BLaER1 (cell line): ENCODE measurements around the gene GPR33.
"Not testable (repeated sequence)": the region's sequence is repeated elsewhere in the genome, so short reads cannot be mapped to it uniquely, and the experiment has no call there.

Source experiments
- H3K27ac ChIP-seq: shearing (Covaris generic); formaldehyde crosslinking; 2 replicates; pipeline ENCODE4 v1.8.1; 2022
- H3K27me3 ChIP-seq: shearing (Covaris generic); formaldehyde crosslinking; 2 replicates; pipeline ENCODE4 v1.8.1; 2022
- H3K36me3 ChIP-seq: shearing (Covaris generic); formaldehyde crosslinking; 2 replicates; pipeline ENCODE4 v1.8.1; 2022
- H3K4me1 ChIP-seq: shearing (Covaris generic); formaldehyde crosslinking; 2 replicates; pipeline ENCODE4 v1.8.1; 2022
- H3K4me2 ChIP-seq: shearing (Covaris generic); formaldehyde crosslinking; 2 replicates; pipeline ENCODE4 v1.8.1; 2022
- H3K4me3 ChIP-seq: shearing (Covaris generic); formaldehyde crosslinking; 2 replicates; pipeline ENCODE4 v1.8.1; 2022
- H3K9ac ChIP-seq: shearing (Covaris generic); formaldehyde crosslinking; 2 replicates; pipeline ENCODE4 v1.8.1; 2022
- H3K9me3 ChIP-seq: shearing (Covaris generic); formaldehyde crosslinking; 2 replicates; pipeline ENCODE4 v1.8.1; 2022
- H4K20me1 ChIP-seq: shearing (Covaris generic); formaldehyde crosslinking; 2 replicates; pipeline ENCODE4 v1.8.1; 2022
- Cebpa-rat ChIP-seq: shearing (Covaris generic); IDR thresholded peaks from 2 replicates; pipeline ENCODE4 v1.8.1; 2022

Gene GPR33

DNA sequence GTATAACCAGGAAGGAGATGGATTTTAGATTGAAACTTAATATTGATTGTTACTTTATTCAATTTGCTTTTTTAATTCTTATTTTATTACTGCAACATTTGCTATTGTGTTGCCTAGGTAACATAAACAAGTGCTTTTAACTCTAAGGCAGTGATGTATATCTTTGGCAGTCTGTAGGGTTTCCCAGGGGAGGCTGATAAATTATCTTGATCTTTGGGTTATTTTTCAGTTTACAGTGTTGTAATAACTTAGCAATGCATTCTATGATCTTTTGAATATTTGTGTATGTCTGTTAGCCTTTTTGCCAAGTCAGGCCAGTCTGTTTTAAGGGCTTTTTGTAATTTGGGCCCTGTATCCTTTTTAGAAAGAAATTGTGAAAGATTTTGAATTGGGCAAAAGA, 22.7 kb downstream of the GPR33 start:
- TF ChIP-seq Cebpa-rat = no peak
- no peak overlapping the region for H3K27ac ChIP-seq
- H3K27me3 ChIP-seq = no peaks in the 10 kb centered on the region
- H3K4me1 ChIP-seq = peaks cover 8% of the 10 kb centered on the region
- H3K4me3 ChIP-seq = no peak overlapping the region
- no peaks in the 10 kb centered on the region for H4K20me1 ChIP-seq
- H3K36me3 ChIP-seq = no peaks in the 10 kb centered on the region
- H3K4me2 ChIP-seq = no peak overlapping the region
- no peak overlapping the region for H3K9ac ChIP-seq
- H3K9me3 ChIP-seq = no peaks in the 10 kb centered on the region

DNA sequence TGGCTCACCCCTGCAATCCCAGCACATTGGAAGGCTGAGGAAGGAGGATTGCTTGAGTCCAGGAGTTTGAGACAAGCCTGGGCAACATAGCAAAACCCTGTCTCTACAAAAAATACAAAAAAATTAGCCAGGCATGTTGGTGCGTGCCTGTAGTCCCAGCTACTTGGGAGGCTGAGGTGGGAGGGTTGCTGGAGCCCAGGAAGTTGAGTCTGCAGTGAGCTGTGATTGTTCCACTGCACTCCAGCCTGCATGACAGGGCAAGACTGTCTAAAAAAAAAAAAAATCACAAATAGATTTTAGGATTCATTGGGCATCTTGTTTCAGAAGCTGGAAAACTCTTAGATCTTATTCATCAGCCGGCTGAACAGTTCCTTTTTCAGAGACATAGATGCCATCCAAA, 25.4 kb downstream of the GPR33 start:
- H3K9ac ChIP-seq, H3K4me3 ChIP-seq, H4K20me1 ChIP-seq, H3K4me2 ChIP-seq, H3K36me3 ChIP-seq, H3K27ac ChIP-seq, H3K27me3 ChIP-seq, H3K9me3 ChIP-seq: not testable (repeated sequence)
- H3K4me1 ChIP-seq = peaks cover 18% of the 10 kb centered on the region

DNA sequence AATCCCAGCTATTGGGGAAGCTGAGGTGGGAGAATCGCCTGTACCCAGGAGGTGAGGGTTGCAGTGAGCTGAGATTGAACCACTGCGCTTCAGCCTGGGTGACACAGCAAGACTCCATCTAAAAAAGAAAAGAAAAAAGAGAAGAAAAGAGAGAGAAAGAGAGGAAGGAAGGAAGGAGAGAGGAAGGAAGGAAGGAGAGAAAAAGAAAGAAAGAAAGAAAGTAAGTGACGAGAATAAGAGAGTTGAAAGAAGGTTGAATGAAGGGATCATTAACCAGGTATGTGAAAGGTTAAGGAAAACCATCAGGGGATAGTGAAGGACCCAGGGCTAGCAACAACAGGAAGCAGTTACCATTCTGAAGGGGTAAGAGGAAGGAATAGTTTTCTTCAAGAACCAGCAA, 26.3 kb downstream of the GPR33 start:
- no peaks in the 10 kb centered on the region for H3K27me3 ChIP-seq
- no peak overlapping the region for H3K27ac ChIP-seq
- peak overlapping the region; percentile 45; the same call in 1 of the 2 replicates for H3K4me2 ChIP-seq
- H3K4me3 ChIP-seq = no peak overlapping the region
- H3K9ac ChIP-seq = no peak overlapping the region
- H3K9me3 ChIP-seq = no peaks in the 10 kb centered on the region
- H3K36me3 ChIP-seq = no peaks in the 10 kb centered on the region
- no peaks in the 10 kb centered on the region for H4K20me1 ChIP-seq
- peaks cover 18% of the 10 kb centered on the region for H3K4me1 ChIP-seq
- no peak for TF ChIP-seq Cebpa-rat

- no peak for TF ChIP-seq Cebpa-rat
- Histone ChIP-seq H3K27me3 (no peaks in the 10 kb centered on the region), H3K4me2 (peak overlapping the region; percentile 77), H4K20me1 (no peaks in the 10 kb centered on the region), H3K9me3 (no peaks in the 10 kb centered on the region), H3K27ac (0 out of 2 replicates have a peak overlapping the region, but pooled peaks have one; percentile 86), H3K36me3 (peaks cover 2% of the 10 kb centered on the region), H3K4me3 (peak overlapping the region; percentile 80), H3K9ac (no peak overlapping the region), H3K4me1 (peaks cover 32% of the 10 kb centered on the region)
Measured at GRCh38 chr14:31457665-31458659, 29.9 kb downstream of the GPR33 start.

- H3K9me3 ChIP-seq = no peaks in the 10 kb centered on the region
- H3K9ac ChIP-seq = peak within 1 kb of the TSS; percentile 89
Measured at GRCh38 chr14:31456841-31457664, 30.8 kb downstream of the GPR33 start, which contains the start of gene DTD2. TSS of gene DTD2 (minus strand) at chr14:31457506. CDS start at chr14:31457393, 113 bp downstream.

DNA sequence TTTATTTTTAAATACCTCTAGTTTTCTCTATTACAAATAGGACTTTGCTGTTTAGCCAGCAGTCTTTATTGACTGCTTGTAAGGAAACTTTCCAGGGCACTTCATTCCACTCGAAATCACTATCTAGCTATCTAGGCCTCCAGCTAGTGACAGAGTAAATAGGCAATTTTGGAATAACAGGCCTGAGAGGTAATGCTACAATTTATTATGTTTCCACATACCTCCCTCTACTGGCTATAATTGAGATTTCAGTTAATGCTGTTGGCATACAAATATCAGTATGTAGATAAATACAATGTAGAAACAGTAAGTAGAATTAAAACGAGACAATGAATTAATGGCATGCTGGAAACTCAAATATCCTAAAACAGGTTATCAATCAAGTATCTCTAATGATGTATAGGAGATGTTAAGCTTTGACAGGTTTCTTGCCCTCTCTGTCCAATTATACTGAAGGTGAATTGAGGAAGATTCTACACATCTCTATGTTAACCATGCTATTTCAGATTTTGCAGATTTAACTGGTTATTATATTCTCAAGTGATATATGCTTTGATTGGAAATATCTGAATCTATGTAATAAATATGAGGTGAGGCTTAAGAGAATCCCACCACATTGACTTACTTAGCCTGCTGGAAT, 37.7 kb downstream of the GPR33 start:
- Histone ChIP-seq H3K27ac (no peak overlapping the region), H4K20me1 (no peaks in the 10 kb centered on the region), H3K4me2 (no peak overlapping the region), H3K27me3 (no peaks in the 10 kb centered on the region), H3K4me1 (0 out of 2 replicates have a peak, but pooled peaks cover 2% of the 10 kb centered on the region), H3K36me3 (peaks cover 33% of the 10 kb centered on the region), H3K4me3 (no peak overlapping the region), H3K9ac (no peak overlapping the region), H3K9me3 (no peaks in the 10 kb centered on the region)
- no peak for TF ChIP-seq Cebpa-rat

More at GRCh38 chr14:31456841-31457664, 30.8 kb downstream of the GPR33 start, which contains the start of gene DTD2:
- no peak for TF ChIP-seq Cebpa-rat
- peak within 1 kb of the TSS; percentile 80 for H3K4me3 ChIP-seq
- no peaks in the 10 kb centered on the region for H4K20me1 ChIP-seq
- H3K27ac ChIP-seq = peak within 1 kb of the TSS; percentile 86
- peaks cover 11% of the 10 kb centered on the region for H3K36me3 ChIP-seq
- H3K4me2 ChIP-seq = peak within 1 kb of the TSS; percentile 77
- no peaks in the 10 kb centered on the region for H3K27me3 ChIP-seq
- H3K4me1 ChIP-seq = peaks cover 32% of the 10 kb centered on the region

DNA sequence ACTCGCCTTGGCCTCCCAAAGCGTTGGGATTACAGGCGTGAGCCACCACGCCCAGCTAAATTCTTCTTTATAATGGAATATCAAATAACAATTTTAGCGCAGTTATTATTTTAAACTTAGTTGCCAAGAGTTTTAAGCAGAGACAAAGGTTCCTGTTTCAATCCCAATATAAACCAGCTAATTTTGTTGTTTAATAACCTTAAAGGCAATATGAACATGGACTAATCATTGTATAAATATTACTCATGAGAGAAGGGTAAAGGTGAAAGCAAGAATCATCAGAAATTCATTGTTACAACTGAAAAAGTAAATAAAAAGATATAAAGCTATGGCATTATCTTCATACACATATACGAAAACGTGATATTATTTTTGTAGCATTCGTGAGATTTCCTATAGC, 38.7 kb downstream of the GPR33 start:
- no peak overlapping the region for H3K27ac ChIP-seq
- no peak overlapping the region for H3K4me2 ChIP-seq
- H4K20me1 ChIP-seq = no peaks in the 10 kb centered on the region
- H3K36me3 ChIP-seq = peaks cover 33% of the 10 kb centered on the region
- no peak overlapping the region for H3K4me3 ChIP-seq
- H3K9ac ChIP-seq = no peak overlapping the region
- no peak for TF ChIP-seq Cebpa-rat
- H3K9me3 ChIP-seq = no peaks in the 10 kb centered on the region
- H3K4me1 ChIP-seq = no peaks in the 10 kb centered on the region
- H3K27me3 ChIP-seq = no peaks in the 10 kb centered on the region

- H3K9me3 ChIP-seq = no peaks in the 10 kb centered on the region
- no peak for TF ChIP-seq Cebpa-rat
- peaks cover 11% of the 10 kb centered on the region; the same call in 1 of the 2 replicates for H3K36me3 ChIP-seq
- no peak overlapping the region for H3K4me2 ChIP-seq
- no peaks in the 10 kb centered on the region for H4K20me1 ChIP-seq
- H3K9ac ChIP-seq = no peak overlapping the region
- no peaks in the 10 kb centered on the region for H3K4me1 ChIP-seq
- no peaks in the 10 kb centered on the region for H3K27me3 ChIP-seq
- H3K27ac ChIP-seq = no peak overlapping the region
- H3K4me3 ChIP-seq = no peak overlapping the region
Measured at GRCh38 chr14:31445703-31446102, 42.1 kb downstream of the GPR33 start.

DNA sequence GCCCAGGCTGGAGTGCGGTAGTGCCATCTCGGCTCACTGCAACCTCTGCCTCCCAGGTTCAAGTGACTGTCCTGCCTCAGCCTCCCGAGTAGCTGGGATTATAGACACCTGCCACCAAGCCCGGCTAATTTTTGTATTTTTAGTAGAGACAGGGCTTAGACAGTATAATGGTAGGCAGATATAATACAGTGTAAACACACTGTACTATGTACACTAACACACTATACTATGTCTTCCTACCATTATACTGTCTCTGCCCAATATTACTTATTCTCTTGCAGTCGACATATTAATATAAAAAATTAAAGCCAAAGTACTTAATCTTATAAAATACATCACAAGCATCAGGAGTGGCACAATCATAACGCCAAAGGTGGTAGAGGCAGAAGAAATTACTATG, 45.6 kb downstream of the GPR33 start:
- no peaks in the 10 kb centered on the region for H3K4me1 ChIP-seq
- TF ChIP-seq Cebpa-rat = no peak
- 0 out of 2 replicates have a peak, but pooled peaks cover 3% of the 10 kb centered on the region for H3K36me3 ChIP-seq
- H4K20me1 ChIP-seq = no peaks in the 10 kb centered on the region
- no peaks in the 10 kb centered on the region for H3K27me3 ChIP-seq
- no peak overlapping the region for H3K4me2 ChIP-seq
- H3K9me3 ChIP-seq = peaks cover 12% of the 10 kb centered on the region; the same call in 1 of the 2 replicates
- no peak overlapping the region for H3K27ac ChIP-seq
- H3K9ac ChIP-seq = no peak overlapping the region
- no peak overlapping the region for H3K4me3 ChIP-seq
